Kidney epithelial cell (primary cell): ENCODE results near the gene RPTOR. TPM values are rescaled to one million over a fixed set of nuclear protein-coding genes. Genes with fewer than 3 reads are reported as not detected.

Experiments
- DNase-seq: peaks from one replicate; pipeline ENCODE4 v3.0.0-alpha.2; 2010; ENCODE audit warnings: low read depth
- H3K27me3 ChIP-seq: 2 replicates; pipeline ENCODE4 v1.6.0; 2011; ENCODE audit warnings: low read length; ENCODE audit not compliant: control insufficient read depth, insufficient read depth
- H3K36me3 ChIP-seq: 2 replicates; pipeline ENCODE4 v1.5.1; 2011; ENCODE audit warnings: low read length; ENCODE audit not compliant: control insufficient read depth, insufficient read depth
- H3K4me3 ChIP-seq: 2 replicates; pipeline ENCODE4 v1.5.1; 2011; ENCODE audit warnings: low read depth, mild to moderate bottlenecking, control low read depth, low read length
- total RNA-seq: library from RNA; depleted of rRNA; stranded (reverse); fragments of >200 nt; gene quantifications from 2 replicates; pipeline ENCODE4 v1.2.3, GENCODE V29; 2015
- TF ChIP-seq, protein P1 (sequence below): IDR thresholded peaks from 2 replicates; pipeline ENCODE4 v1.5.1; 2011; ENCODE audit warnings: mild to moderate bottlenecking, moderate library complexity, low read length, control low read depth, inconsistent platforms; ENCODE audit not compliant: insufficient read depth, poor library complexity, severe bottlenecking

The RPTOR gene
- total RNA-seq, 1 donor from 2014 or later: 22.7 TPM

DNA sequence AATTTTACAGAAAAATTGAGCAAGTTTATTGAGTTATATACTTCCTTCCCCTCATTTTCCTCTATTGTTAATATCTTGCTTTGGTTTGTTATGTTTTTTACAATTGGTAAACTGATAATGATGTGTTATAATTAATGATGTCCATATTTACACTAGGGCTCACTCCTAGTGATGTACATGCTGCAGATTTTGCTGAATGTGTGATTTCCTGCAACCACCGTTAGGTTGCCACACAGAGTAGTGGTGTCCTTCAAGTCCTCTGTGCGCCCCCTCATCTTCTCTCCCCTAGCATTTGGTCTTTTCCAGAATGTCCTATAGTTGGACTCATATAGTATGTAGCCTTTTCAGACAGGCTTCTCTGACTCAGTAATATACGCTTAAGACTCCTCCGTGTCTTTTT, 167.5 kb downstream of the RPTOR start:
- Histone ChIP-seq H3K4me3 (no peak overlapping the region), H3K27me3 (no peaks in the 10 kb centered on the region), H3K36me3 (no peaks in the 10 kb centered on the region)
- DNase-seq: no peak
- TF ChIP-seq, protein P1, sequence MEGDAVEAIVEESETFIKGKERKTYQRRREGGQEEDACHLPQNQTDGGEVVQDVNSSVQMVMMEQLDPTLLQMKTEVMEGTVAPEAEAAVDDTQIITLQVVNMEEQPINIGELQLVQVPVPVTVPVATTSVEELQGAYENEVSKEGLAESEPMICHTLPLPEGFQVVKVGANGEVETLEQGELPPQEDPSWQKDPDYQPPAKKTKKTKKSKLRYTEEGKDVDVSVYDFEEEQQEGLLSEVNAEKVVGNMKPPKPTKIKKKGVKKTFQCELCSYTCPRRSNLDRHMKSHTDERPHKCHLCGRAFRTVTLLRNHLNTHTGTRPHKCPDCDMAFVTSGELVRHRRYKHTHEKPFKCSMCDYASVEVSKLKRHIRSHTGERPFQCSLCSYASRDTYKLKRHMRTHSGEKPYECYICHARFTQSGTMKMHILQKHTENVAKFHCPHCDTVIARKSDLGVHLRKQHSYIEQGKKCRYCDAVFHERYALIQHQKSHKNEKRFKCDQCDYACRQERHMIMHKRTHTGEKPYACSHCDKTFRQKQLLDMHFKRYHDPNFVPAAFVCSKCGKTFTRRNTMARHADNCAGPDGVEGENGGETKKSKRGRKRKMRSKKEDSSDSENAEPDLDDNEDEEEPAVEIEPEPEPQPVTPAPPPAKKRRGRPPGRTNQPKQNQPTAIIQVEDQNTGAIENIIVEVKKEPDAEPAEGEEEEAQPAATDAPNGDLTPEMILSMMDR: no peak

DNA sequence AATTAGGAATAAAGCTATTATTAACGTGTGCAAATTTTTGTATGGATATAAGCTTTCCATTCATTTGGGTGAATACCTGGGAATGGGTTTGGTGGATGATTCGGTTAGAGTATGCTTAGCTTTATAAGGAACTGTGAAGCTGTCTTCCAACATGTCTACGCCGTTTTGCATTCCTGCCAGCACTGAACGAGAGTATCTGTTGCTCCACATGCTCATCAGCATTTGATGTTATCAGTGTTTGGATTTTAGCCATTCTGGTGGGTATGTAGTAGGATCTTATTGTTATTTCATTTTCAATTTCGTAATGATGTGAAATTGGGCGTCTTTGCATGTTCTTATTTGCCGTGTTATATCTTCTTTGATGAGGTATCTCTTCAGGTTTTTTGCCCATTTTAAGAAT, 168.0 kb downstream of the RPTOR start:
- TF ChIP-seq, protein P1: no peak
- DNase-seq: no peak

DNA sequence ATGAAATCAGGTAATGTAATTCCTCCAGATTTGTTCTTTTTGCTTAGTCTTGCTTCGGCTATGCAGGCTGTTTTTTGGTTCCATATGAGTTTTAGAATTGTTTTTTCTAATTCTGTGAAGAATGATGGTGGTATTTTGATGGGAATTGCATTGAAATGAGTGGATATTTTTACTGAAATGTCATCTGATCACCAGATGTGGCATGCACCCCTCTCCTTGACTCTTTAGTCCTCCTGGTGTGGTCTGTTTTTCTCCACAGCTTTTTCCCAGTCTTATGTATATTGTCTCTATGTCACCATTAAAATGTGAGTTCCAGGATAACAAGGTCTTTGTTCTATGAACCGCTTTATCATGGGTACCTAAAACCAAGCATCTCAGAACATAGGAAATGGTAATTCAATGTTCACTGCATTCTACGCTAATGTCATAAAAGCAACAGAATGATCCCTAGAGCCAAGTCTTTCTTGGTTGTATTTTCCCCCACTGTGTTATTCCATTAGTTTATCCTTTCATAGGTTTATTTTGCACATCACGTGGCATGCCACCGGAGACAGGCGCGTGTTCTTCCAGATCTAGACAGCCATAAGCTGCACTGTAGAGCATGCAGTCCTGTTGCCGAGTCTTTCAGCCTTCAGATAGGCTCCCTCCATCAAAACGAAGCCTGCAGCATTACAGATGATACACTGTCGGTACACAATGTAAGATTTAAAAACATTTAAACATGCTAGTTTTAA, 172.5 kb downstream of the RPTOR start:
- Histone ChIP-seq H3K36me3 (no peaks in the 10 kb centered on the region), H3K4me3 (no peak overlapping the region), H3K27me3 (no peaks in the 10 kb centered on the region)
- no peak for DNase-seq
- TF ChIP-seq, protein P1: no peak

More for the DNA sequence above, 168.0 kb downstream of the RPTOR start:
- Histone ChIP-seq H3K27me3 (no peaks in the 10 kb centered on the region), H3K36me3 (no peaks in the 10 kb centered on the region), H3K4me3 (no peak overlapping the region)

DNA sequence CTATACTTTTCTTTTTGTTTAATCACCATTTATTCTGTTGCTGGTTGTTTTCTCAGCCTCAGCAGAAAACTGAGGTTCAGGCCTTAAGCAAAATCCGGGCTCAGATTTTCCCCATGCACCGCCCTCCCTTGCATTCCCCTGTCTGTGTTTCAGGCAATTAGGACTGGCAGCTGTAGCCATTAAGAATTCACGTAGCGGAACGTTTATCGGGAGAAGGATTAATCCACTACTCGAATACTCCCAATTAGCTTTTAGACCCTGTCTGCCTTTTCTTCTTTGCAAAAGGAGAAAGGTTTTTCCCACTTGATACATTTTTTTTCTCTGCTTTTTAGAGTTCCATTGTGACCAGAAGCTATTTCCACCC, 173.1 kb downstream of the RPTOR start:
- H3K27me3 ChIP-seq: no peaks in the 10 kb centered on the region
- TF ChIP-seq, protein P1: no peak

DNA sequence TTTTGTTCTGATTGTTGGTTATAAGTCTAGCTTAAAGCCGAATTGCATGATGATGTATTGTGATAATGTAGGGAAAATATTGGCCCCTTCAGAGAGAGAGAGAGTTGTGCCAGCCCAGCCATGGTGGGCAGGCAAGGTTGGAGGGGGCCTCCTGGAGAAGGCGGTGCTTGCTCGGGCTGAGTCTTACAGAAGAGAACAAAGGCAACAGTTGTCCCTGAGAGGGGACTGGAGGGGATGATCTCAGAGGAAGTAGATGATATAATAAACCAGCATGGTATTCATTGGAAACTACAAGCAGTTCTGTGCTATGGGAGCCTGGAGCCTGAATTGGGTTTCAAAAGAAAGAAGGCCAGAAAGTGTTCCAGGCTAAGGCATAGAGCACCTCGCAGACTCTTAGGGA, 173.8 kb downstream of the RPTOR start:
- Histone ChIP-seq H3K4me3 (no peak overlapping the region), H3K36me3 (no peaks in the 10 kb centered on the region), H3K27me3 (no peaks in the 10 kb centered on the region)
- TF ChIP-seq, protein P1: no peak
- DNase-seq: no peak

More for the DNA sequence above, 173.1 kb downstream of the RPTOR start:
- Histone ChIP-seq H3K36me3 (no peaks in the 10 kb centered on the region), H3K4me3 (no peak overlapping the region)
- DNase-seq: no peak

DNA sequence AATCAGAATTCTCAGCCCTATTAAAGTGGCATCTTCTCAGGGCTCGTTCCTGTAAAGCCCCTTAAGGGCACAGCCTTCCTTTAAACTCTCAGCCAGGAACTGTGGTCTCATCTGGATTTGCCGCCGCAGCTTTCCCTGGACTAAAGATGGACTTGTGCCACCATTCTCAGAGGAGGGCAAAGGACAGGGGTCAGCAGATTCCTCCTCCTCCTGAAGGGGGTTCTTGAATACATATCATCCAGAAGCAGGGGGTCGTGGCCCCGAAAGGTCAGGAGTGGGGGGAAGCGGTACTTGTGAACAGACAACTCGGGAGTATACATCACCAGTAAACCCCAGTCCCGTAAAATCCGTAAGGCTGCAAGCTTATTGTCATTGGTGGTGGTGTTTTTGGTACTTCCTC, 174.8 kb downstream of the RPTOR start:
- TF ChIP-seq, protein P1: no peak
- H3K4me3 ChIP-seq: no peak overlapping the region
- H3K36me3 ChIP-seq: no peaks in the 10 kb centered on the region
- H3K27me3 ChIP-seq: no peaks in the 10 kb centered on the region
- no peak for DNase-seq
